Medulla oblongata (tissue), 1 donor: Measurements from ENCODE around the gene MR1.

ENCODE experiments used
- DNase-seq: peaks from one replicate; pipeline ENCODE4 v3.0.0-alpha.2; 2015; ENCODE audit errors: extremely low spot score

MR1 gene

GRCh38 chr1:181033799-181034451 is at the start of gene MR1:
Gene MR1, plus strand, starts transcription at chr1:181033983. Its CDS starts 25 bp downstream, at chr1:181034008.
- DNase-seq = peak; percentile 93

- peak; percentile 58 for DNase-seq
Measured at GRCh38 chr1:180988253-180988752, 45.5 kb upstream of the MR1 start.

- no peak for DNase-seq
Measured at GRCh38 chr1:180994262-180994661, 39.5 kb upstream of the MR1 start.

GRCh38 chr1:180997843-180998504 is 35.8 kb upstream of the MR1 start:
- DNase-seq = no peak

DNA sequence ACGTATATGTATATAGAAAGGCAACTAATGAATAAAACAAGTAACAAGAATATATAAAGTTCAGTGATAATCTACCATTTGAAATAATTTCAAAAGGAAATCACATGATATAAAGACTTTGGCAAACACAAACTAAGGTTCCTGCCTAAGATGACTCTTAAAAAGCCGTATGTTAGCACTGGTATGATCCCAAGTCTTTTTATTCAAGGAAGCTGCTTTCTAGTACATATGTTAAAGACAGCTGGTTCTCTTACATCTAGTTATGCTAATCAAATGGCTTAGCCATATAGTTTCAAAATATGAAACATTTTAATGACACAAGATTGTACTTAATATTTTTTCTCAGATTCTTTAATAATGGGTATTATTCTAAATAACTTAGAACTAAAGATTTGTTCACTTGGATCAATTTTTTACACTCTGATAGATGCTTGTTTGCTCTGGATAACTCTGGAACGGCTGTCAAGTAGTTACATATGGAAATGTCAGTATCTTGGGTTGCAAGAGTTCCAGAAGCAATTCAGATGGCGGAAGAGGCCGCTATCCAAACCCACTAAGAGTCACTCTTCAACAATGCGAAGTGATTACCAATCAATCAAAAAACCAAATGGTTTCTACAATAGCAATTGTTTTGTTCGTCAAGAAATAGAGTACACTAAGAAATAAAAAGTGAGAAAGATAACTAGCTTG is 32.5 kb upstream of the MR1 start:
- no peak for DNase-seq

GRCh38 chr1:181002582-181003172 is 31.1 kb upstream of the MR1 start:
- no peak for DNase-seq

DNA sequence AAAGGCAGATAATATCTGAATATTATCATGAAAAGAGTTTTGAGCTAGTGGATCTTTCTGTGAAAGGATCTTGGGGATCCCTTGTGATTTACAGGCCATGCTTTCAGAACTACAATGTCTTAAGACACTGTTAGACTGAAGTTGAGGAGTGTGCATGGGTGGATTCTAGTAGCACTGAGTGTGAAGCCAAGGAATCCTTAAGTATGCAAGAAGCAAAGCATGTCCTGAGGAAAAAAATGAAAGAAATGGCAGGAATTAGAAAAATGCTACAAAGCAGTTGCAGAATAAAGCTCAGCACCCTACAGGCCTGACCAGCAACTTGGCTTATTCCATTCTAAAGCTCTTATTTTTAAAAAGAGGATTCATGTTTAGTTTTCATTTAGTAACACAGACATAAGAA is 23.0 kb upstream of the MR1 start:
- no peak for DNase-seq

- DNase-seq = no peak
Measured at GRCh38 chr1:181011301-181012202, 22.2 kb upstream of the MR1 start.

DNA sequence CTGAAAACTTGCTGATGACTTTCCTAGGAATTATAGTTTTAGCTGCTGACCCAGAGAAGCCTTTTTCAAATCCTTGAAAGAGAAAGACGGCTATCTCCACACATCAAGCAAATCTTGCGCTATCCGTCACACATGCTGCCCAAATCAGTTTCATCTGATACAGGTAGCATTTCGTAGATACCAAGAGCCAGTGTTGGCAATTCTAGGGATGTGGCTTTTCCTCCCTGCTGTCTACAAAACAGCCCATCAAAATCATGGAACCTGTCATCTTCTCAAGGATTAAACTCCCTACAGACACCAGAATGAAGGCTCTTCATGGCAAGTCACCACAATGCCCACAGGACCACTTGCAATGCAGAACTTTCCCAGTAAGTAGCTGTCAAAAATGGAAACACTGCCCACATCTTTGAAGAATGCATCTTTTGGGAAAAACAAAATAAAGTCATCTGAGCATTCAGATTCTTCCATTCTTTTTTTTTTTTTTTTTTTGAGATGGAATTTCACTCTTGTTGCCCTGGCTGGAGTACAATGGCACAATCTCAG is 21.5 kb upstream of the MR1 start:
- no peak for DNase-seq

- peak; percentile 53 for DNase-seq
Measured at GRCh38 chr1:181013144-181013543, 20.6 kb upstream of the MR1 start.

GRCh38 chr1:181014477-181015250 is 19.1 kb upstream of the MR1 start:
- no peak for DNase-seq

DNA sequence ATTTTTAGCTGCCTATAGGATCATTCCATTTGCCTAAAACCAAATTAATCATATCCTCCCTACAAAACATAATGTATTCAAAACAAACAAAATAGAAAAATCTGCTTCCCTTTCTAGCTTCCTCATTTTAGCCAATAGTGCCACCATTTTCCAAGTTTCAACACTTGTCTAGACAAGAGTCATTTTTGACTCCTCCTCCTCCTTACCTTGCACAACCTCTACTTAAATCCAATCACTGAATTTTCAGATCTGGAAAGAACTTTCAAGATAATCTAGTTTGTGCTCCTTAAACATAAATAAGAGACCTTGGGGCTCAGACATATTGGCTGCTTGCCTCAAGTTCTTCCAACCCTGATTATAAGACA is 18.6 kb upstream of the MR1 start:
- no peak for DNase-seq

DNA sequence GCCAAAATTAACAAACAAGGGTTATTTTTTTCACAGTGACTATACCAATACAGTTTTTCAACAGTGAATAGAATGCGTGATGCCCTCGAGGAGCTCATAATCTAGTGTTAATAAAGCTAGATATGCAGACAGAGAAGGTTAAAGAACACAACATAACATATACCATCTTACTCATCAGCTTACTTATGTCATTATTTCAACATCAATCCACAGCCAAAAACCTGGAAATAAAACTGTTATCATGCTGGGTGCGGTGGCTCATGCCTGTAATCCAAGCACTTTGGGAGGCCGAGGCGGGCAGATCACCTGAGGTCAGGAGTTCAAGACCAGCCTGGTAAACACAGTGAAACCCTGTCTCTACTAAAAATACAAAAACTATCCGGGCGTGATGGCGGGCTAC is 17.2 kb upstream of the MR1 start:
- DNase-seq = no peak

DNA sequence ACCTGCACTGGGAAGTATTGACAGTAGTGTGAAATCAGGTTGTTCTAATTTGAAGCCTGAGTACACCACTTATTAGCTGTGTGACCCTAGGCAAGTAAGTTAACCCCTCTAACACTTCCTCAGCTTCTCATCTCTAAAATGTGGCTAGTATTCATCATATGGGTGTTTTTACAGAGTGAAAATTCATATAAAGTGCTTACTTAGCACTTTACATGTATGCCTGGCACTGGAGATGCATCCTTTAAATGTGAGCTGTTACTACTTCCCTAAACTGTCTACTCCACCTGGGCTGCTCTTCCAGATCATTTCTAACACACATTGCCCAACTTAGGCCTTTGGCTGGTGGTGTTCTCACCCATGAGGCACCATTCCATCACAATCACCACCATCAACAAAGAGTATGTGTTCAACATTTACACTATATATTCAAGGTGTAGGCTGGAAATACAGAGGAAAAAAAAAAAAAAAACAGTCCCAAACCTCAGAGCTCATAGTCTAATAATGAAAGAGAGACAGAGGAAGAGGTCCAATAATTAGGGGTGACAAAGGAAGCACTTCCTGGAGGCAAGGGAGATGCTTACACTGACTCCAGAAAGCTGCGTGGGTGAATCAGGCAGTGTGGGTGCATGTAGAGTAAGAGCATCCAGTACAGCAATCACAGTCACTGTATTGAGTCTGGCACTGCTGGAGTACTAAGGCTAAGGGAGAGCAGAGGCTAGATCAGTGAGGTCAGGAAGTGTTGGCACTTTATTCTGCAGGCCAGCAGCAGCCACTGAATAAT is 14.7 kb upstream of the MR1 start:
- no peak for DNase-seq

- no peak for DNase-seq
Measured at GRCh38 chr1:181021159-181021558, 12.6 kb upstream of the MR1 start.

DNA sequence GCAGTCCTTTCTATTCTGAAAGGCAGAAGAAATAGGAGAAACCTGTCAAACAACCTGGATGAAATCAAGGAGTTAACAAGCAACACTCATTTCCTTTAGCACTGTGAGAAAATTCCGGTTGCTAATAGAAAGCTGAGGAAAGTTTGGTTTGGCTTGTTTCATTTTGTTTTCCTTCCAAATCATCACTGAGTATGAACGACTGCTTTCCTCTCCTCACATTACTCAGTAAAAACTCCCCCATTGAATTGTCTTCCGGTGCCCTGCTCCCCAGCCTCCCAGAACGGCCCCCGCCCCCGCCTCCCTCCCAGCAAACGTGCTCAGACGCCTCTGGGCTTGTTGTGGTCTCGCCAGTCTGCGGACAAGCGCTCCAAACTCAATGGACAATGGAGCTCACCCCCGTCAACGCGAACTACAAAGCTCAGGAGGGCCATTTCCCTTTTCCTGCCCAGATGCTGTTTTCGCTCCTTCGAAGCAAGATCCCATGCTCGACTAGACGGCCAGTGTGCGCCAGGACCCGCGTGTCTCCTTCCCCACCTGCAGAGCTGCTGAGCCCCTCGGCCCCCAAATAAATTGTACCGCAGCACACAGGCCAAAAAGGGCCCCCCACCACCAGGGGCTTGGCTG is 11.9 kb upstream of the MR1 start:
- peak; percentile 74 for DNase-seq

DNA sequence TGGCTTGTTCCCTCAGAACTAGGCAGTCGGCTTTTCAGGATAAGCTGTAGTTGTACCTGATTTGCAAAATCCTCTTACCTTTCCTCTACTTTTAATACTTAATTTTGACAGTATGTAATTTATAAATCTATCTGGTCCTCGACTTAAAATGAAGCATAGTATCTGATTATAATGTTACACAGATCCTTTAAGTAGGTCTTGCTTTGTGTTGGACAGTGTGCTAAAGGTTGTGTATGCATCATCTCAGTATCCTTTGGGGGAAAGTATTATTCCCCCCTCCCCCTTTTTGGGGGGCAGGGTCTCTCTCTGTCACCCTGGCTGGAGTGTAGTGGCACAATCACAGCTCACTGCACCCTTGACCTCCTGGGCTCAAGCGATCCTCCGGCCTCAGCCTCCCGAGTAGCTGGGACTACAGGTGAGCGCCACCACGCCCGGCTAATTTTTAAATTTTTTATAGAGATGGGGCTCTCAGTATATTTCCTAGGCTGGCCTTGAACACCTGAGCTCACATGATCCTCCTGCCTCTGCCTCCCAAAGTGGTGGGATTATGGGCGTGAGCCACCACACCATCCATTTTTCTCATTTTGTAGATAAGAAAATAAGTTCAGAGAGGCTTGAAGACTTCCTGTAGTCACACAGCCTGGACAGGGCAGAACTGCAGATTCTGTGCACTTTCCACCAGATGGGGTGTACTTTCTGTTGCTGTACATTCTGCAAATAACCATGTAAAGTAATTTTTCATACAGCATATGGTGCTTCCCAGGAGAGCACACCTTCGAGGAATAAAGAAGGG is 10.3 kb upstream of the MR1 start:
- DNase-seq = no peak

GRCh38 chr1:181028196-181028595 is 5.6 kb upstream of the MR1 start:
- no peak for DNase-seq
